ENCODE data around the gene UBE2E1. TPM values are rescaled to one million over a fixed set of nuclear protein-coding genes. Genes with fewer than 3 reads are reported as not detected.

Gene UBE2E1
- total and polyA plus RNA-seq, 11 donors = 43.7 to 97.1 (median 65.0) TPM

- no peak for ATAC-seq
- H3K27ac ChIP-seq = no peak overlapping the region
- no peaks in the 10 kb centered on the region for H3K9me3 ChIP-seq
- TF ChIP-seq CTCF (IDR thresholded peaks at IDR 0.05) = no peak
- no peak for TF ChIP-seq POLR2A (IDR thresholded peaks at IDR 0.05)
- intact Hi-C loops (cut with DNase I) = no loop called here
- no peak overlapping the region for H3K4me3 ChIP-seq
- no peaks in the 10 kb centered on the region for H3K27me3 ChIP-seq
- WGBS, 4 donors = 88 to 94% (median 92%) methylated on average over 7 of the region's 7 CpGs
- H3K4me1 ChIP-seq = peaks cover 0 to 52% (median 46%) of the 10 kb centered on the region in 12 donors
- DNase-seq = no peak
- H3K36me3 ChIP-seq = no peaks in the 10 kb centered on the region
Observed at GRCh38 chr3:23822559-23822958, 16.8 kb downstream of the UBE2E1 start.

GRCh38 chr3:23823620-23824019, 17.9 kb downstream of the UBE2E1 start:
- H3K4me3 ChIP-seq = no peak overlapping the region
- DNase-seq (no peak), ATAC-seq (no peak)
- WGBS, 4 donors = 68 to 81% (median 74%) methylated on average over 3 of the region's 3 CpGs
- peaks cover 0 to 56% (median 46%) of the 10 kb centered on the region in 12 donors for H3K4me1 ChIP-seq
- no peaks in the 10 kb centered on the region for H3K9me3 ChIP-seq
- no peaks in the 10 kb centered on the region for H3K36me3 ChIP-seq
- no peak overlapping the region for H3K27ac ChIP-seq
- intact Hi-C loops (cut with DNase I) = no loop called here
- H3K27me3 ChIP-seq = no peaks in the 10 kb centered on the region
- TF ChIP-seq CTCF (IDR thresholded peaks at IDR 0.05) = no peak
- TF ChIP-seq POLR2A (IDR thresholded peaks at IDR 0.05) = no peak

GRCh38 chr3:23824699-23825444, 19.1 kb downstream of the UBE2E1 start:
- H3K4me1 ChIP-seq = peaks cover 0 to 53% (median 41%) of the 10 kb centered on the region in 12 donors
- DNase-seq (no peak), ATAC-seq (peak in 1 of 4 donors; percentile 35)
- 44 to 61% (median 52%) methylated on average over 5 of the region's 5 CpGs for WGBS, 4 donors
- H3K36me3 ChIP-seq = no peaks in the 10 kb centered on the region
- H3K4me3 ChIP-seq = no peak overlapping the region
- H3K27me3 ChIP-seq = no peaks in the 10 kb centered on the region
- TF ChIP-seq POLR2A (IDR thresholded peaks at IDR 0.05) (no peak), CTCF (IDR thresholded peaks at IDR 0.05) (no peak)
- H3K27ac ChIP-seq = no peak overlapping the region
- no peaks in the 10 kb centered on the region for H3K9me3 ChIP-seq
- intact Hi-C loops (cut with DNase I) = no loop called here

- Histone ChIP-seq H3K27me3 (no peaks in the 10 kb centered on the region), H3K9me3 (no peaks in the 10 kb centered on the region), H3K4me3 (no peak overlapping the region), H3K27ac (no peak overlapping the region), H3K36me3 (no peaks in the 10 kb centered on the region), H3K4me1 (peaks cover 0 to 52% (median 35%) of the 10 kb centered on the region in 12 donors)
- WGBS, 4 donors = 95 to 98% (median 96%) methylated on average over 4 of the region's 4 CpGs
- DNase-seq (no peak), ATAC-seq (no peak)
- no peak for TF ChIP-seq CTCF (IDR thresholded peaks at IDR 0.05)
- TF ChIP-seq POLR2A (IDR thresholded peaks at IDR 0.05) = no peak
- intact Hi-C loops (cut with DNase I) = no loop called here
Observed at GRCh38 chr3:23825802-23826201, 20.0 kb downstream of the UBE2E1 start.
